SK-N-SH treated with all-trans-retinoic acid at 6 μM for 48 hours (cell line): ENCODE measurements around the gene MAP7.

Source experiments
- ATAC-seq: fragments of 200-7000 bp; cut with Tn5 transposase; 3 replicates; pipeline ENCODE4 v1.9.1; 2020; ENCODE audit warnings: mild to moderate bottlenecking, moderate library complexity
- ARNTL ChIP-seq: fragments of 450-650 bp; formaldehyde crosslinking; IDR thresholded peaks from 2 replicates; pipeline ENCODE4 v1.5.0; 2020; ENCODE audit warnings: low read depth, mild to moderate bottlenecking, moderate library complexity, borderline replicate concordance
- BACH2 ChIP-seq: fragments of 250-450 bp; sonication (Bioruptor Pico); IDR thresholded peaks from 2 replicates; pipeline ENCODE4 v1.9.0; 2021; ENCODE audit warnings: mild to moderate bottlenecking, borderline replicate concordance
- CREB5 ChIP-seq: fragments of 250-450 bp; sonication (Bioruptor Pico); IDR thresholded peaks from 2 replicates; pipeline ENCODE4 v1.5.1; 2020; ENCODE audit warnings: low read depth, mild to moderate bottlenecking, moderate library complexity
- CSDC2 ChIP-seq: fragments of 250-450 bp; sonication (Bioruptor Pico); IDR thresholded peaks from 2 replicates; pipeline ENCODE4 v1.5.0; 2020; ENCODE audit warnings: mild to moderate bottlenecking, moderate library complexity
- CSRNP3 ChIP-seq: fragments of 250-450 bp; sonication (Bioruptor Pico); IDR thresholded peaks from 2 replicates; pipeline ENCODE4 v1.5.1; 2021; ENCODE audit warnings: mild to moderate bottlenecking, moderate library complexity
- ESRRG ChIP-seq: fragments of 250-450 bp; sonication (Bioruptor Pico); IDR thresholded peaks from 2 replicates; pipeline ENCODE4 v1.6.1; 2021; ENCODE audit warnings: mild to moderate bottlenecking
- GLIS3 ChIP-seq: fragments of 250-450 bp; sonication (Bioruptor Pico); IDR thresholded peaks from 2 replicates; pipeline ENCODE4 v1.5.0; 2020; ENCODE audit warnings: mild to moderate bottlenecking, moderate library complexity
- ISL1 ChIP-seq: fragments of 250-450 bp; sonication (Bioruptor Pico); IDR thresholded peaks from 2 replicates; pipeline ENCODE4 v2.1.2; 2022; ENCODE audit warnings: mild to moderate bottlenecking, moderate library complexity
- OSR1 ChIP-seq: fragments of 250-450 bp; sonication (Bioruptor Pico); IDR thresholded peaks from 2 replicates; pipeline ENCODE4 v1.8.0; 2022; ENCODE audit warnings: moderate library complexity, mild to moderate bottlenecking, inconsistent platforms
- PATZ1 ChIP-seq: fragments of 250-450 bp; sonication (Bioruptor Pico); IDR thresholded peaks from 2 replicates; pipeline ENCODE4 v1.8.0; 2020; ENCODE audit warnings: mild to moderate bottlenecking, moderate library complexity, borderline replicate concordance
- POU6F1 ChIP-seq: fragments of 250-450 bp; sonication (Bioruptor Pico); IDR thresholded peaks from 2 replicates; pipeline ENCODE4 v1.8.0; 2021; ENCODE audit warnings: low read depth, mild to moderate bottlenecking, moderate library complexity, borderline replicate concordance
- PPARA ChIP-seq: fragments of 250-450 bp; sonication (Bioruptor Pico); IDR thresholded peaks from 2 replicates; pipeline ENCODE4 v1.5.0; 2020; ENCODE audit warnings: mild to moderate bottlenecking, borderline replicate concordance
- RARB ChIP-seq: fragments of 250-450 bp; sonication (Bioruptor Pico); IDR thresholded peaks from 2 replicates; pipeline ENCODE4 v1.8.0; 2021; ENCODE audit warnings: mild to moderate bottlenecking, moderate library complexity
- SNAI2 ChIP-seq: fragments of 250-450 bp; sonication (Bioruptor Pico); IDR thresholded peaks from 2 replicates; pipeline ENCODE4 v1.5.0; 2020; ENCODE audit warnings: mild to moderate bottlenecking, moderate library complexity
- TCF4 ChIP-seq: fragments of 250-450 bp; sonication (Bioruptor Pico); IDR thresholded peaks from 2 replicates; pipeline ENCODE4 v1.8.0; 2021; ENCODE audit warnings: mild to moderate bottlenecking, moderate library complexity, borderline replicate concordance
- TOX ChIP-seq: fragments of 250-450 bp; sonication (Bioruptor Pico); IDR thresholded peaks from 2 replicates; pipeline ENCODE4 v1.8.0; 2021; ENCODE audit warnings: mild to moderate bottlenecking, moderate library complexity, borderline replicate concordance
- TSHZ2 ChIP-seq: fragments of 250-450 bp; sonication (Bioruptor Pico); IDR thresholded peaks from 2 replicates; pipeline ENCODE4 v1.5.0; 2020; ENCODE audit warnings: mild to moderate bottlenecking, moderate library complexity
- ZC3H10 ChIP-seq: fragments of 250-450 bp; sonication (Bioruptor Pico); IDR thresholded peaks from 2 replicates; pipeline ENCODE4 v1.5.1; 2021; ENCODE audit warnings: mild to moderate bottlenecking, moderate library complexity
- ZFP30 ChIP-seq: fragments of 450-650 bp; formaldehyde crosslinking; IDR thresholded peaks from 2 replicates; pipeline ENCODE4 v1.5.0; 2022; ENCODE audit warnings: mild to moderate bottlenecking, moderate library complexity
- ZNF565 ChIP-seq: fragments of 450-650 bp; formaldehyde crosslinking; conservative IDR thresholded peaks from 2 replicates; pipeline ENCODE4 v1.5.0; 2020; ENCODE audit warnings: low read depth, mild to moderate bottlenecking, moderate library complexity
- ZNF70 ChIP-seq: fragments of 450-650 bp; formaldehyde crosslinking; IDR thresholded peaks from 2 replicates; pipeline ENCODE4 v1.5.0; 2020; ENCODE audit warnings: mild to moderate bottlenecking, moderate library complexity
- ZNF8 ChIP-seq: fragments of 450-650 bp; formaldehyde crosslinking; IDR thresholded peaks from 2 replicates; pipeline ENCODE4 v1.5.0; 2020; ENCODE audit warnings: mild to moderate bottlenecking, moderate library complexity

The MAP7 gene

GRCh38 chr6:136326038-136326553 is 224.1 kb downstream of the MAP7 start (continued):
- TF ChIP-seq ZFP30 (CRISPR knock-in tag) (no peak), PATZ1 (no peak), RARB (CRISPR knock-in tag) (no peak), SNAI2 (no peak), POU6F1 (no peak), ZNF8 (CRISPR knock-in tag) (no peak)
- TF ChIP-seq, all 23 proteins: peak for 5

- no peak for ATAC-seq
- no peak for TF ChIP-seq ZNF8 (CRISPR knock-in tag)
- TF ChIP-seq ARNTL (CRISPR knock-in tag): no peak
- TF ChIP-seq BACH2 (CRISPR knock-in tag): no peak
- TF ChIP-seq TOX (CRISPR knock-in tag): no peak
- no peak for TF ChIP-seq CSDC2 (CRISPR knock-in tag)
- TF ChIP-seq OSR1 (CRISPR knock-in tag): no peak
- no peak for TF ChIP-seq GLIS3 (CRISPR knock-in tag)
- TF ChIP-seq TSHZ2 (CRISPR knock-in tag): no peak
Measured at GRCh38 chr6:136324686-136325380, 225.4 kb downstream of the MAP7 start.

GRCh38 chr6:136323431-136324112 is 226.7 kb downstream of the MAP7 start:
- TF ChIP-seq CREB5 (CRISPR knock-in tag) (no peak), ESRRG (no peak), PATZ1 (no peak), ZNF70 (CRISPR knock-in tag) (no peak), POU6F1 (no peak), GLIS3 (CRISPR knock-in tag) (no peak), ZNF565 (CRISPR knock-in tag) (no peak), ISL1 (CRISPR knock-in tag) (no peak), CSDC2 (CRISPR knock-in tag) (no peak), TCF4 (CRISPR knock-in tag) (no peak), ZNF8 (CRISPR knock-in tag) (no peak), ZC3H10 (CRISPR knock-in tag) (no peak), CSRNP3 (CRISPR knock-in tag) (no peak), SNAI2 (no peak), RARB (CRISPR knock-in tag) (no peak), PPARA (CRISPR knock-in tag) (no peak), BACH2 (CRISPR knock-in tag) (no peak), OSR1 (CRISPR knock-in tag) (no peak), TOX (CRISPR knock-in tag) (no peak)

More at GRCh38 chr6:136323431-136324112, 226.7 kb downstream of the MAP7 start:
- no peak for ATAC-seq
